IMR-90 (cell line): ENCODE measurements around the gene CRTAP.

Experiments
- CEBPB ChIP-seq: IDR thresholded peaks from 2 replicates; pipeline ENCODE4 v1.6.1; 2012; ENCODE audit warnings: low read depth, low read length, improper control_type of control experiment
- CHD1 ChIP-seq: IDR thresholded peaks from 2 replicates; pipeline ENCODE4 v1.6.1; 2012; ENCODE audit warnings: low read depth, low read length, improper control_type of control experiment
- CTCF ChIP-seq: conservative IDR thresholded peaks from 2 replicates; pipeline ENCODE4 v1.5.1; 2012; ENCODE audit warnings: mild to moderate bottlenecking, low read depth, low read length, improper control_type of control experiment
- ELK1 ChIP-seq: fragments of 150-350 bp; IDR thresholded peaks from 2 replicates; pipeline ENCODE4 v1.6.1; 2016; ENCODE audit warnings: low read depth, mild to moderate bottlenecking, low read length, moderate library complexity, borderline replicate concordance
- FOS ChIP-seq: fragments of 150-350 bp; IDR thresholded peaks from 2 replicates; pipeline ENCODE4 v1.6.1; 2016; ENCODE audit warnings: low read depth, low read length
- MAFK ChIP-seq: IDR thresholded peaks from 2 replicates; pipeline ENCODE4 v1.6.1; 2012; ENCODE audit warnings: low read depth, low read length, improper control_type of control experiment
- MAZ ChIP-seq: IDR thresholded peaks from 2 replicates; pipeline ENCODE4 v1.6.1; 2012; ENCODE audit warnings: low read depth, mild to moderate bottlenecking, low read length, improper control_type of control experiment, moderate library complexity, borderline replicate concordance
- MXI1 ChIP-seq: IDR thresholded peaks from 2 replicates; pipeline ENCODE4 v1.6.1; 2012; ENCODE audit warnings: low read depth, mild to moderate bottlenecking, low read length, moderate library complexity, borderline replicate concordance
- POLR2A ChIP-seq: IDR thresholded peaks from 2 replicates; pipeline ENCODE4 v1.6.1; 2012; ENCODE audit warnings: mild to moderate bottlenecking, low read depth, low read length
- RAD21 ChIP-seq: IDR thresholded peaks from 2 replicates; pipeline ENCODE4 v1.6.1; 2012; ENCODE audit warnings: low read length, improper control_type of control experiment
- RCOR1 ChIP-seq: IDR thresholded peaks from 2 replicates; pipeline ENCODE4 v1.6.1; 2012; ENCODE audit warnings: mild to moderate bottlenecking, low read length, improper control_type of control experiment; ENCODE audit not compliant: insufficient replicate concordance
- SMC3 ChIP-seq: fragments of 150-350 bp; IDR thresholded peaks from 2 replicates; pipeline ENCODE4 v1.6.1; 2016; ENCODE audit warnings: low read depth, mild to moderate bottlenecking, antibody characterized with exemption, low read length, moderate library complexity
- USF2 ChIP-seq: fragments of 150-350 bp; IDR thresholded peaks from 2 replicates; pipeline ENCODE4 v1.6.1; 2017; ENCODE audit warnings: mild to moderate bottlenecking, antibody characterized with exemption, low read length, low read depth

DNA sequence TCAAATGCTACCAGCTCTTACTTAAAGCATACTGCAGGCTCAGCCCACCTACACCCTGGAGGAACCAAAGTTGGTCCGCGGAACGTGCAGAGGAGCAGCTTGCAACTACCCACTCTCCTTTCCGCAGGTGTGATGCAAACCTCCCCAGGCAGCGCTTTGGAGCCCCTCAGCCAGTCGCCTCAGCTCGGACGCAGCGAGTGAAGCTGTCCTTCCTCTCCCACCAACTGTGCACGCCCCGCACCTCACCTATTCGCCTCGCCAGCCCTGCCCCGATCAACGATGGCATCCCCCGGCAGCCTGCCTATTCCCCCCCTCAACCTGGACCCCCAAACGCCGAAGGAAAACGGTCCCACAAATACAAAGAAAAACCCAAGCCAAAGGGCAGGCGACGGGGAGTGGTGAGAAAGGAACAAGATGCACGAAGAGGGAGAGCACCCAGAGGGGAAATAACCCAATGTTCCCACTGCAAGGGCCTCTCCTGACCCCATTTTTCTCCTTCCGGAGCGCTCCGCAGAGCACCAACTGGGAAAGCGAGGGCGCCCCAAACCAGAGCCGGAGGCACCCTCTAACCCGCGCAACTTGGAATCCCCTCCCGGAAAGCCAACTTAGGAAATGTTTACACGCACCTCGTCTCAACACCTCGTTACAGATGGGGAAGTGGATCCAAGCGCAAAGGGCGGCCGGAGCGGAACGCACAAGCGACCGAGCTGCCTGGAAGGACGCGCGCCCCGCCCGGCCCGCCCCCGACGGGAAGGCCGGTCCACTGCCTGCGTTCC lies 17.5 kb upstream of the CRTAP start:
- TF ChIP-seq CTCF: no peak
- no peak for TF ChIP-seq POLR2A
- TF ChIP-seq CEBPB: no peak
- no peak for TF ChIP-seq SMC3
- TF ChIP-seq USF2: no peak
- no peak for TF ChIP-seq CHD1
- no peak for TF ChIP-seq ELK1
- TF ChIP-seq RCOR1: no peak
- no peak for TF ChIP-seq RAD21
- no peak for TF ChIP-seq MXI1
- TF ChIP-seq MAFK: no peak
- TF ChIP-seq FOS: no peak
- TF ChIP-seq MAZ: no peak
